ENCODE results near the gene CTXN2. TPM values are rescaled to one million over a fixed set of nuclear protein-coding genes. Genes with fewer than 3 reads are reported as not detected.

CTXN2 gene
- total and polyA plus RNA-seq, 9 of the 15 experiments (the other 6 are each of a cell fraction or from before 2014, with no cell fraction given) = not detected

GRCh38 chr15:48149858-48150257, 41.6 kb upstream of the CTXN2 start (continued):
- TF ChIP-seq, protein P1, sequence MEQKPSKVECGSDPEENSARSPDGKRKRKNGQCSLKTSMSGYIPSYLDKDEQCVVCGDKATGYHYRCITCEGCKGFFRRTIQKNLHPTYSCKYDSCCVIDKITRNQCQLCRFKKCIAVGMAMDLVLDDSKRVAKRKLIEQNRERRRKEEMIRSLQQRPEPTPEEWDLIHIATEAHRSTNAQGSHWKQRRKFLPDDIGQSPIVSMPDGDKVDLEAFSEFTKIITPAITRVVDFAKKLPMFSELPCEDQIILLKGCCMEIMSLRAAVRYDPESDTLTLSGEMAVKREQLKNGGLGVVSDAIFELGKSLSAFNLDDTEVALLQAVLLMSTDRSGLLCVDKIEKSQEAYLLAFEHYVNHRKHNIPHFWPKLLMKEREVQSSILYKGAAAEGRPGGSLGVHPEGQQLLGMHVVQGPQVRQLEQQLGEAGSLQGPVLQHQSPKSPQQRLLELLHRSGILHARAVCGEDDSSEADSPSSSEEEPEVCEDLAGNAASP (IDR thresholded peaks at IDR 0.05) = no peak
- TF ChIP-seq ESRRA (IDR thresholded peaks at IDR 0.05; ENCODE audit: borderline replicate concordance, low read depth) (no peak), CAMTA2 (CRISPR knock-in tag; conservative IDR thresholded peaks at IDR 0.05) (no peak), CBX1 (IDR thresholded peaks at IDR 0.05; ENCODE audit: low read depth) (no peak), ADNP (tag; IDR thresholded peaks at IDR 0.05) (no peak), BRCA1 (IDR thresholded peaks at IDR 0.05) (no peak), BRCA1 (CRISPR knock-in tag; IDR thresholded peaks at IDR 0.05) (no peak), ZNF224 (CRISPR knock-in tag; IDR thresholded peaks at IDR 0.05) (no peak), KDM2B (CRISPR knock-in tag; IDR thresholded peaks at IDR 0.05) (no peak), XRCC4 (IDR thresholded peaks at IDR 0.05; ENCODE audit: extremely low read depth, insufficient read depth, insufficient read length) (no peak), ARNT (IDR thresholded peaks at IDR 0.05) (no peak)
- TF ChIP-seq, protein P2, sequence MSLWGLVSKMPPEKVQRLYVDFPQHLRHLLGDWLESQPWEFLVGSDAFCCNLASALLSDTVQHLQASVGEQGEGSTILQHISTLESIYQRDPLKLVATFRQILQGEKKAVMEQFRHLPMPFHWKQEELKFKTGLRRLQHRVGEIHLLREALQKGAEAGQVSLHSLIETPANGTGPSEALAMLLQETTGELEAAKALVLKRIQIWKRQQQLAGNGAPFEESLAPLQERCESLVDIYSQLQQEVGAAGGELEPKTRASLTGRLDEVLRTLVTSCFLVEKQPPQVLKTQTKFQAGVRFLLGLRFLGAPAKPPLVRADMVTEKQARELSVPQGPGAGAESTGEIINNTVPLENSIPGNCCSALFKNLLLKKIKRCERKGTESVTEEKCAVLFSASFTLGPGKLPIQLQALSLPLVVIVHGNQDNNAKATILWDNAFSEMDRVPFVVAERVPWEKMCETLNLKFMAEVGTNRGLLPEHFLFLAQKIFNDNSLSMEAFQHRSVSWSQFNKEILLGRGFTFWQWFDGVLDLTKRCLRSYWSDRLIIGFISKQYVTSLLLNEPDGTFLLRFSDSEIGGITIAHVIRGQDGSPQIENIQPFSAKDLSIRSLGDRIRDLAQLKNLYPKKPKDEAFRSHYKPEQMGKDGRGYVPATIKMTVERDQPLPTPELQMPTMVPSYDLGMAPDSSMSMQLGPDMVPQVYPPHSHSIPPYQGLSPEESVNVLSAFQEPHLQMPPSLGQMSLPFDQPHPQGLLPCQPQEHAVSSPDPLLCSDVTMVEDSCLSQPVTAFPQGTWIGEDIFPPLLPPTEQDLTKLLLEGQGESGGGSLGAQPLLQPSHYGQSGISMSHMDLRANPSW (CRISPR knock-in tag; IDR thresholded peaks at IDR 0.05) = no peak

Data from K562 (cell line).